Measurements from ENCODE around the gene TCAIM. TPM values are rescaled to one million over a fixed set of nuclear protein-coding genes. Genes with fewer than 3 reads are reported as not detected.

The TCAIM gene
- 10.1 and 18.0 TPM in 2 replicates for polyA plus RNA-seq (2011; rRNA removed)
- 7.9 and 9.3 TPM in 2 replicates for polyA minus RNA-seq (2011; rRNA and poly(A)+ RNA removed)

GRCh38 chr3:44338010-44338827 is at the start of gene TCAIM:
TCAIM (plus strand) TSS chr3:44338766; CDS start chr3:44354783, 16,017 bp downstream.
- Histone ChIP-seq H3K36me3 (ENCODE audit: control insufficient read depth, insufficient read depth, low read length) (no peaks in the 10 kb centered on the region), H3K27me3 (ENCODE audit: control insufficient read depth, insufficient read depth, low read length) (peaks cover 2% of the 10 kb centered on the region; the same call in 1 of the 2 replicates), H3K4me3 (ENCODE audit: low read depth, low read length) (peak within 1 kb of the TSS; percentile 94)
- DNase-seq (ENCODE audit: low read depth): peak; percentile 76
- TF ChIP-seq CTCF (IDR thresholded peaks at IDR 0.05; ENCODE audit: insufficient read depth, low read depth, low read length): no peak
- POLR2A ChIA-PET: interaction anchor here (0.5 to 1.2 kb wide), 3 partner anchors 15 to 487 kb away, joined by 3 read pairs; no protein-coding TSS in a partner anchor
- CTCF ChIA-PET: interaction anchor here (0.6 to 7.0 kb wide), 4 partner anchors 10 to 1858 kb away, joined by 3 to 35 read pairs (median 6); no protein-coding TSS in a partner anchor

- no peak overlapping the region for H3K4me3 ChIP-seq (ENCODE audit: low read depth, low read length)
- no peaks in the 10 kb centered on the region; the same call in 1 of the 2 replicates for H3K27me3 ChIP-seq (ENCODE audit: control insufficient read depth, insufficient read depth, low read length)
- ChIA-PET POLR2A (no interaction called here), CTCF (no interaction called here)
- H3K36me3 ChIP-seq (ENCODE audit: control insufficient read depth, insufficient read depth, low read length): no peaks in the 10 kb centered on the region
- TF ChIP-seq CTCF (IDR thresholded peaks at IDR 0.05; ENCODE audit: insufficient read depth, low read depth, low read length): no peak
- no peak for DNase-seq (ENCODE audit: low read depth)
Measured at GRCh38 chr3:44289882-44290462, 48.6 kb upstream of the TCAIM start.

GRCh38 chr3:44292276-44292675 is 46.3 kb upstream of the TCAIM start:
- H3K4me3 ChIP-seq (ENCODE audit: low read depth, low read length): no peak overlapping the region
- CTCF ChIA-PET: interaction anchor here (1.2 to 1.3 kb wide), 2 partner anchors 9 to 11 kb away, joined by 3 read pairs; no protein-coding TSS in a partner anchor

GRCh38 chr3:44292947-44293346 is 45.6 kb upstream of the TCAIM start:
- no peaks in the 10 kb centered on the region; the same call in 1 of the 2 replicates for H3K27me3 ChIP-seq (ENCODE audit: control insufficient read depth, insufficient read depth, low read length)
- no peak overlapping the region for H3K4me3 ChIP-seq (ENCODE audit: low read depth, low read length)
- POLR2A ChIA-PET: no interaction called here
- H3K36me3 ChIP-seq (ENCODE audit: control insufficient read depth, insufficient read depth, low read length): no peaks in the 10 kb centered on the region
- CTCF ChIA-PET: interaction anchor here (1.3 kb wide), 1 partner anchor 10 kb away, joined by 3 read pairs; no protein-coding TSS in a partner anchor
- TF ChIP-seq CTCF (IDR thresholded peaks at IDR 0.05; ENCODE audit: insufficient read depth, low read depth, low read length): no peak
- no peak for DNase-seq (ENCODE audit: low read depth)

More at GRCh38 chr3:44292276-44292675, 46.3 kb upstream of the TCAIM start:
- H3K27me3 ChIP-seq (ENCODE audit: control insufficient read depth, insufficient read depth, low read length): no peaks in the 10 kb centered on the region; the same call in 1 of the 2 replicates
- POLR2A ChIA-PET: no interaction called here
- DNase-seq (ENCODE audit: low read depth): no peak
- no peak for TF ChIP-seq CTCF (IDR thresholded peaks at IDR 0.05; ENCODE audit: insufficient read depth, low read depth, low read length)
- H3K36me3 ChIP-seq (ENCODE audit: control insufficient read depth, insufficient read depth, low read length): no peaks in the 10 kb centered on the region

- DNase-seq (ENCODE audit: low read depth): no peak
- H3K27me3 ChIP-seq (ENCODE audit: control insufficient read depth, insufficient read depth, low read length): no peaks in the 10 kb centered on the region; the same call in 1 of the 2 replicates
- ChIA-PET CTCF (no interaction called here), POLR2A (no interaction called here)
- H3K36me3 ChIP-seq (ENCODE audit: control insufficient read depth, insufficient read depth, low read length): no peaks in the 10 kb centered on the region
- no peak for TF ChIP-seq CTCF (IDR thresholded peaks at IDR 0.05; ENCODE audit: insufficient read depth, low read depth, low read length)
- H3K4me3 ChIP-seq (ENCODE audit: low read depth, low read length): no peak overlapping the region
Measured at GRCh38 chr3:44297255-44297654, 41.3 kb upstream of the TCAIM start.
